Measurements from ENCODE around the gene DNASE1L2. TPM values are rescaled to one million over a fixed set of nuclear protein-coding genes. Genes with fewer than 3 reads are reported as not detected.
A peak's percentile ranks its signal among the peaks of the same experiment; 100 is the strongest.

DNASE1L2 gene
- total and polyA plus RNA-seq, 2 of the 8 experiments (the other 6 are each of a cell fraction or from before 2014, with no cell fraction given): 0.35 to 0.97 TPM

GRCh38 chr16:2194852-2195321 is 41.4 kb upstream of the DNASE1L2 start:
- H4K20me1 ChIP-seq (replicated peaks in 1 of 2; ENCODE audit: control insufficient read depth in 1 of 2, insufficient read depth in 2 of 2, low read length in 2 of 2): peaks cover 4 to 14% of the 10 kb centered on the region in 2 experiments
- POLR2A ChIA-PET (ENCODE audit: partially characterized antibody): interaction anchor here (0.7 to 6.9 kb wide), 21 partner anchors 8 to 306 kb away, joined by 3 to 63 read pairs (median 4); partner anchors contain the start of genes BRICD5, DNASE1L2, ECI1 and MLST8
- no peak overlapping the region for H2BK20ac ChIP-seq (ENCODE audit: low read length)
- no peak overlapping the region for H3K18ac ChIP-seq (ENCODE audit: extremely low read depth, low read length)
- no peak overlapping the region for H3K4ac ChIP-seq (replicated peaks; ENCODE audit: insufficient read length, low read depth, low read length)
- no peaks in the 10 kb centered on the region for H3K79me1 ChIP-seq (ENCODE audit: low read depth, low read length)
- no peak overlapping the region for H4K8ac ChIP-seq (ENCODE audit: extremely low read depth, insufficient read depth, low read length)
- H3K23me2 ChIP-seq (ENCODE audit: low read depth, low read length): peaks cover 8% of the 10 kb centered on the region; the same call in 1 of the 2 replicates
- H3K9ac ChIP-seq (replicated peaks in 1 of 4; ENCODE audit: extremely low read depth in 1 of 4, low read depth in 3 of 4, low read length in 3 of 4): no peak overlapping the region
- H3K4me2 ChIP-seq (ENCODE audit: insufficient read depth in 1 of 2, low read depth in 2 of 2, low read length in 2 of 2): peak overlapping the region; percentile 52 to 97
- no peak overlapping the region for H3K56ac ChIP-seq (replicated peaks; ENCODE audit: insufficient read length, low read depth, low read length)
- peak overlapping the region; percentile 39 to 74 (median 48); a peak in 7 of 8 replicates for H3K4me3 ChIP-seq (ENCODE audit: extremely low read depth in 1 of 4, insufficient read depth in 2 of 4, low read depth in 3 of 4, low read length in 4 of 4)
- CTCF ChIA-PET (ENCODE audit: partially characterized antibody): interaction anchor here (0.6 to 3.2 kb wide), 39 partner anchors 9 to 455 kb away, joined by 3 to 26 read pairs (median 4); partner anchors contain the start of genes BRICD5, DNASE1L2, E4F1 and ECI1
- WGBS, 2 experiments (ENCODE audit: extremely low coverage in 1 of 2, insufficient coverage in 1 of 2, insufficient read length in 1 of 2, insufficient replicate concordance in 2 of 2, low coverage in 1 of 2, low lambda C conversion rate in 2 of 2, missing lambda C conversion rate in 1 of 2): 26% methylated on average over 9 of the region's 10 CpGs; no CpG with 5 or more reads in 1 of the 2 experiments
- H2BK120ac ChIP-seq (replicated peaks; ENCODE audit: low read depth, low read length): no peak overlapping the region
- DNase-seq (ENCODE audit: low read depth in 1 of 2, low spot score in 2 of 2): peak in 1 of 2 experiments; percentile 80
- H3K4me1 ChIP-seq (replicated peaks in 1 of 4; ENCODE audit: control insufficient read depth in 3 of 4, insufficient read depth in 4 of 4, low read length in 3 of 4): peaks cover 0 to 10% (median 3%) of the 10 kb centered on the region in 4 experiments; a peak in 4 of 7 replicates
- no peaks in the 10 kb centered on the region for H3K9me3 ChIP-seq (ENCODE audit: insufficient read depth in 2 of 2, low read depth in 1 of 2, low read length in 1 of 2)
- H2BK5ac ChIP-seq (ENCODE audit: low read depth, low read length): no peak overlapping the region
- peak; percentile 97 for FAIRE-seq
- no peak overlapping the region for H2AFZ ChIP-seq (ENCODE audit: low read length)
- H3K27ac ChIP-seq (ENCODE audit: low read depth, low read length): no peak overlapping the region; the same call in 1 of the 2 replicates
- no peak overlapping the region for H2BK12ac ChIP-seq (ENCODE audit: low read depth, low read length)
- no peak overlapping the region for H2BK15ac ChIP-seq (ENCODE audit: low read length)
- H3K14ac ChIP-seq (ENCODE audit: insufficient read length): no peak overlapping the region
- H3K79me2 ChIP-seq (ENCODE audit: control insufficient read depth in 1 of 2, insufficient read depth in 2 of 2, low read length in 2 of 2): no peaks in the 10 kb centered on the region
- no peak overlapping the region for H4K91ac ChIP-seq (replicated peaks; ENCODE audit: insufficient read length, low read length)
- no peak overlapping the region for H3K23ac ChIP-seq (ENCODE audit: insufficient read length)
- H3K27me3 ChIP-seq (replicated peaks in 1 of 4; ENCODE audit: control insufficient read depth in 3 of 4, extremely low read depth in 1 of 4, insufficient read depth in 3 of 4, low read length in 3 of 4): peaks cover 4 to 32% (median 24%) of the 10 kb centered on the region in 4 experiments
- H4K5ac ChIP-seq (ENCODE audit: insufficient read length, low read depth, low read length): no peak overlapping the region
- H2AK5ac ChIP-seq (ENCODE audit: low read depth, low read length): no peak overlapping the region
- no peaks in the 10 kb centered on the region for H3K36me3 ChIP-seq (ENCODE audit: control insufficient read depth in 2 of 4, insufficient read depth in 4 of 4, low read length in 3 of 4)
- no peak for TF ChIP-seq TBP (IDR thresholded peaks at IDR 0.05; ENCODE audit: low read depth, low read length)
- no peak for TF ChIP-seq ATF3 (IDR thresholded peaks at IDR 0.05; ENCODE audit: insufficient read depth, low read depth, low read length)
- TF ChIP-seq HDAC2 (IDR thresholded peaks at IDR 0.05; ENCODE audit: borderline replicate concordance in 1 of 2, low read depth in 2 of 2, low read length in 2 of 2): peak in 1 of 2 experiments; percentile 91; a peak in 2 of 4 replicates
- TF ChIP-seq RXRA (IDR thresholded peaks at IDR 0.05; ENCODE audit: insufficient read depth, low read depth, low read length): no peak
- TF ChIP-seq YY1 (IDR thresholded peaks at IDR 0.05; ENCODE audit: low read depth, low read length): no peak
- no peak for TF ChIP-seq ATF2 (IDR thresholded peaks at IDR 0.05; ENCODE audit: low read length)
- TF ChIP-seq KDM5A (IDR thresholded peaks at IDR 0.05; ENCODE audit: low read length): no peak; the same call in 1 of the 2 replicates
- TF ChIP-seq KDM1A (IDR thresholded peaks at IDR 0.05; ENCODE audit: borderline replicate concordance, low read length): peak; percentile 98

Measured in H1 (cell line).